H9 (cell line): Measurements from ENCODE around the gene ADAM23. TPM values are rescaled to one million over a fixed set of nuclear protein-coding genes. Genes with fewer than 3 reads are reported as not detected.

Experiments used
- DNase-seq: peaks from one replicate; pipeline ENCODE4 v3.0.0-alpha.2; 2017
- H2AFZ ChIP-seq: one replicate; pipeline ENCODE4 v1.6.1; 2013; ENCODE audit warnings: mild to moderate bottlenecking, low read length, control low read depth, moderate library complexity
- H2AK5ac ChIP-seq: 2 replicates; pipeline ENCODE4 v1.6.1; 2013; ENCODE audit warnings: low read length, control low read depth, mixed read lengths; ENCODE audit not compliant: insufficient read length
- H2BK120ac ChIP-seq: one replicate; pipeline ENCODE4 v1.6.1; 2013; ENCODE audit warnings: low read depth, mild to moderate bottlenecking, low read length, control low read depth, inconsistent platforms; ENCODE audit not compliant: poor library complexity, severe bottlenecking
- H2BK12ac ChIP-seq: 2 replicates; pipeline ENCODE4 v1.6.1; 2013; ENCODE audit warnings: low read length, control low read depth, mixed read lengths, low read depth; ENCODE audit not compliant: insufficient read length
- H2BK15ac ChIP-seq: 2 replicates; pipeline ENCODE4 v1.6.1; 2013; ENCODE audit warnings: low read depth, low read length, control low read depth
- H2BK20ac ChIP-seq: one replicate; pipeline ENCODE4 v1.6.1; 2013; ENCODE audit warnings: low read depth, mild to moderate bottlenecking, low read length, control low read depth, inconsistent platforms; ENCODE audit not compliant: poor library complexity, severe bottlenecking
- H2BK5ac ChIP-seq: 2 replicates; pipeline ENCODE4 v1.6.1; 2013; ENCODE audit warnings: low read length, control low read depth, mixed read lengths; ENCODE audit not compliant: insufficient read length
- H3K14ac ChIP-seq: 2 replicates; pipeline ENCODE4 v1.6.1; 2013; ENCODE audit warnings: low read length, control low read depth; ENCODE audit not compliant: insufficient read depth
- H3K18ac ChIP-seq: 2 replicates; pipeline ENCODE4 v1.6.1; 2013; ENCODE audit warnings: low read depth, mild to moderate bottlenecking, mixed read lengths, low read length, control low read depth; ENCODE audit not compliant: insufficient read length
- H3K23ac ChIP-seq: 2 replicates; pipeline ENCODE4 v1.6.1; 2013; ENCODE audit warnings: low read length, control low read depth, mixed read lengths, low read depth; ENCODE audit not compliant: insufficient read length
- H3K23me2 ChIP-seq: 2 replicates; pipeline ENCODE4 v1.6.1; 2013; ENCODE audit warnings: low read depth, mild to moderate bottlenecking, mixed read lengths, low read length, control low read depth; ENCODE audit not compliant: insufficient read length, poor library complexity, severe bottlenecking
- H3K27ac ChIP-seq: 2 replicates; pipeline ENCODE4 v1.5.1; 2013; ENCODE audit warnings: low read length, control low read depth, mixed read lengths, low read depth; ENCODE audit not compliant: insufficient read length
- H3K27me3 ChIP-seq: 2 replicates; pipeline ENCODE4 v1.6.1; 2013; ENCODE audit warnings: low read length, control low read depth, inconsistent platforms; ENCODE audit not compliant: insufficient read depth
- H3K4ac ChIP-seq: 2 replicates; pipeline ENCODE4 v1.6.1; 2013; ENCODE audit warnings: low read depth, mild to moderate bottlenecking, control low read depth, inconsistent platforms, low read length, moderate library complexity
- H3K4me1 ChIP-seq: 2 replicates; pipeline ENCODE4 v1.6.1; 2013; ENCODE audit warnings: low read length, control low read depth, inconsistent platforms; ENCODE audit not compliant: insufficient read depth
- H3K4me2 ChIP-seq: 2 replicates; pipeline ENCODE4 v1.6.1; 2013; ENCODE audit warnings: low read length, control low read depth, mixed read lengths; ENCODE audit not compliant: insufficient read length, insufficient read depth
- H3K56ac ChIP-seq: 2 replicates; pipeline ENCODE4 v1.6.1; 2013; ENCODE audit warnings: low read depth, mild to moderate bottlenecking, mixed read lengths, low read length, control low read depth; ENCODE audit not compliant: insufficient read length
- H3K79me1 ChIP-seq: 2 replicates; pipeline ENCODE4 v1.6.1; 2013; ENCODE audit warnings: low read depth, mild to moderate bottlenecking, moderate library complexity, low read length, control low read depth, inconsistent platforms; ENCODE audit not compliant: insufficient read depth, poor library complexity, severe bottlenecking
- H3K79me2 ChIP-seq: 2 replicates; pipeline ENCODE4 v1.6.1; 2013; ENCODE audit warnings: low read length, control low read depth, inconsistent platforms; ENCODE audit not compliant: insufficient read depth
- H3K9ac ChIP-seq: 2 replicates; pipeline ENCODE4 v1.6.1; 2013; ENCODE audit warnings: low read length, control low read depth, mixed read lengths; ENCODE audit not compliant: insufficient read length; ENCODE audit errors: extremely low read depth
- H3K9me3 ChIP-seq: one replicate; pipeline ENCODE4 v1.6.1; 2013; ENCODE audit warnings: low read depth, low read length, inconsistent platforms; ENCODE audit not compliant: control insufficient read depth
- H3T11ph ChIP-seq: one replicate; pipeline ENCODE4 v1.6.1; 2013; ENCODE audit warnings: mild to moderate bottlenecking, low read length, control low read depth, inconsistent platforms
- H4K20me1 ChIP-seq: one replicate; pipeline ENCODE4 v1.6.1; 2013; ENCODE audit not compliant: control insufficient read depth, insufficient read length, insufficient read depth
- H4K5ac ChIP-seq: 2 replicates; pipeline ENCODE4 v1.6.1; 2013; ENCODE audit warnings: low read depth, mild to moderate bottlenecking, mixed read lengths, low read length, control low read depth; ENCODE audit not compliant: insufficient read length
- H4K8ac ChIP-seq: replicated peaks from 2 replicates; pipeline ENCODE4 v1.6.1; 2013; ENCODE audit warnings: low read length, control low read depth, mixed read lengths, low read depth; ENCODE audit not compliant: insufficient read length
- H4K91ac ChIP-seq: 2 replicates; pipeline ENCODE4 v1.6.1; 2013; ENCODE audit warnings: low read depth, mild to moderate bottlenecking, moderate library complexity, mixed read lengths, low read length, control low read depth; ENCODE audit not compliant: insufficient read length
- H3K27ac Mint-ChIP-seq, 3 experiments: 2 replicates in 2 of 3; 3 replicates in 1 of 3; pipeline ENCODE4 v1.8.0; 2020 to 2021; ENCODE audit warnings: mixed read lengths in 3 of 3, mild to moderate bottlenecking in 1 of 3, moderate library complexity in 1 of 3
- H3K27me3 Mint-ChIP-seq: 2 replicates; pipeline ENCODE4 v1.8.0; 2021; ENCODE audit warnings: low read depth, mild to moderate bottlenecking, moderate library complexity, mixed read lengths
- H3K36me3 Mint-ChIP-seq, 3 experiments: 2 replicates in 2 of 3; 3 replicates in 1 of 3; pipeline ENCODE4 v1.8.0; 2020 to 2021; ENCODE audit warnings: low read depth in 3 of 3, mixed read lengths in 3 of 3; ENCODE audit not compliant: insufficient read depth in 1 of 3
- H3K4me1 Mint-ChIP-seq, 2 experiments: 2 replicates each; pipeline ENCODE4 v1.8.0; 2020; ENCODE audit warnings: mixed read lengths in 2 of 2
- H3K4me3 Mint-ChIP-seq, 2 experiments: 2 replicates in 1 of 2; 3 replicates in 1 of 2; pipeline ENCODE4 v1.8.0; 2020 to 2021; ENCODE audit warnings: mild to moderate bottlenecking in 2 of 2, mixed read lengths in 2 of 2, moderate library complexity in 1 of 2
- H3K9me3 Mint-ChIP-seq, 2 experiments: 2 replicates in 1 of 2; 3 replicates in 1 of 2; pipeline ENCODE4 v1.8.0; 2020; ENCODE audit warnings: mild to moderate bottlenecking in 2 of 2, mixed read lengths in 2 of 2, moderate library complexity in 1 of 2
- CTCF ChIP-seq: fragments of 200-600 bp; sonication (generic); conservative IDR thresholded peaks from 3 replicates; pipeline ENCODE4 v1.8.0; 2021; ENCODE audit warnings: antibody characterized with exemption, mild to moderate bottlenecking
- WGBS: extraction: QIAGEN DNeasy Blood & Tissue Kit; methylation state at CpG from one replicate; pipeline ENCODE4 v1.1.7; 2013; ENCODE audit warnings: missing lambda C conversion rate, low lambda C conversion rate, mixed read lengths; ENCODE audit not compliant: insufficient read length; ENCODE audit errors: extremely low coverage; 5-methylcytosine and 5-hydroxymethylcytosine counted together
- total RNA-seq: library from RNA; stranded (reverse); gene quantifications from 2 replicates; pipeline ENCODE4 v1.2.1, GENCODE V29; 2021

The ADAM23 gene
- total RNA-seq, 1 experiment from 2014 or later: 21.4 TPM

- TF ChIP-seq CTCF: no peak
These were observed 30.8 kb downstream of the ADAM23 start for GRCh38 chr2:206474099-206474498.

More at GRCh38 chr2:206474099-206474498, 30.8 kb downstream of the ADAM23 start:
- Histone ChIP-seq H2BK5ac (no peak overlapping the region), H3K79me1 (no peaks in the 10 kb centered on the region), H3T11ph (no peak overlapping the region), H2BK12ac (no peak overlapping the region), H2AK5ac (no peak overlapping the region), H3K23ac (no peak overlapping the region), H2BK20ac (no peak overlapping the region), H2BK120ac (no peak overlapping the region), H3K9ac (no peak overlapping the region), H4K5ac (no peak overlapping the region), H3K18ac (no peak overlapping the region), H3K4me1 (no peaks in the 10 kb centered on the region), H4K91ac (no peak overlapping the region), H2BK15ac (no peak overlapping the region), H2AFZ (no peak overlapping the region), H3K27ac (no peak overlapping the region), H3K9me3 (no peaks in the 10 kb centered on the region), H3K56ac (no peak overlapping the region), H3K27me3 (no peaks in the 10 kb centered on the region), H3K23me2 (no peaks in the 10 kb centered on the region), H4K20me1 (no peaks in the 10 kb centered on the region), H3K14ac (no peak overlapping the region), H3K79me2 (no peaks in the 10 kb centered on the region), H3K4me2 (no peak overlapping the region), H3K4ac (no peak overlapping the region), H4K8ac (no peak overlapping the region)
- peaks cover 4 to 7% of the 10 kb centered on the region in 2 experiments; a peak in 4 of 5 replicates for H3K9me3 Mint-ChIP-seq
- no CpG with 5 or more reads among the region's 1 CpG for WGBS
- no peak overlapping the region for H3K4me3 Mint-ChIP-seq
- no peak overlapping the region for H3K27ac Mint-ChIP-seq
- no peaks in the 10 kb centered on the region for H3K4me1 Mint-ChIP-seq
- no peak for DNase-seq
- H3K27me3 Mint-ChIP-seq: no peaks in the 10 kb centered on the region
- peaks cover 7 to 14% (median 13%) of the 10 kb centered on the region in 3 experiments for H3K36me3 Mint-ChIP-seq
